Measurements from ENCODE around the gene UGT8.

The UGT8 gene

DNA sequence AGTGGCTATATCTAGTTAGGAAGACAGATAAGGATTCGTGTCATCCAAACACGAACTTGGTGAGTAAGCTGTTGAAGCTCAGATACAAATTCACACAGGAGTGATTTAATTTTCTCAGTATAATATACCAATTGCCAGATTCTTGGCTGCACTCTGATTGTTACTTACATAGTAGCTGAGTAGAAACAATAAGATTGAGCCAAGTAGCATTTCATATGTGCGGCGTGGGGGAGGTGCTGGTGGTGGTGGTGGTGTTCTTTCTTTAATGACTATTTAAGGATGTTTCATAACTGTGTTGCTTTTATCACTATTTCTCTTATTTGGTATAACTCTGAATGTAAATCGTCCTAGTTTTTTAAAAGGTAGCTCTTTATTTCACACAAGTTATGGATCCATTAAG is 102.9 kb downstream of the UGT8 start:
- H3K27me3 ChIP-seq (ENCODE audit: control insufficient read depth, insufficient read depth, low read length): no peaks in the 10 kb centered on the region
- no peaks in the 10 kb centered on the region for H3K36me3 ChIP-seq (ENCODE audit: control insufficient read depth, low read depth, low read length)
- no peak overlapping the region for H3K27ac ChIP-seq (ENCODE audit: low read length)
- H3K4me1 ChIP-seq (ENCODE audit: control insufficient read depth, low read depth, low read length): no peaks in the 10 kb centered on the region
- H3K4me3 ChIP-seq (ENCODE audit: low read length): no peak overlapping the region
- H3K9me3 ChIP-seq (ENCODE audit: control insufficient read depth, low read depth, low read length): no peaks in the 10 kb centered on the region
- H3K9ac ChIP-seq (ENCODE audit: low read length): no peak overlapping the region

DNA sequence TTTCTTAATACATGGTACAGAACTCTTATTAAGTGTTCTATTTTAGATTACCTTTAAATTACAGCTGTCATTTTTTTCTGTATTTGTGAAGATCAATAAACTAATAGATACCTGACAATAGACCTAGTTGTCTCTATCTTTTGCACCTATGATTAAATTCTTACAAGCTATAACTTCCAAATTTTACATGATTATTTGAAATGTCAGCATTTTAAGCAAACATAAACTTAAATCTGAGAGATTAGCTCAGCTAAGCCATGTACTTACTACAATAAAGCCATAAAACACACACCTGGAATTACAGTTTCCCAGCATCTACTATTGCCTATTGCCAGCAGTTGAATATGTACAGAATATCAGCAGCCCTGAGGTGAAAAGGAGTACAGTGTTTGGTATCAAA is 118.8 kb downstream of the UGT8 start:
- H3K4me1 ChIP-seq (ENCODE audit: control insufficient read depth, low read depth, low read length): peaks cover 6% of the 10 kb centered on the region
- no peak overlapping the region for H3K9ac ChIP-seq (ENCODE audit: low read length)
- H3K27ac ChIP-seq (ENCODE audit: low read length): no peak overlapping the region
- H3K9me3 ChIP-seq (ENCODE audit: control insufficient read depth, low read depth, low read length): no peaks in the 10 kb centered on the region
- no peaks in the 10 kb centered on the region for H3K27me3 ChIP-seq (ENCODE audit: control insufficient read depth, insufficient read depth, low read length)
- no peaks in the 10 kb centered on the region for H3K36me3 ChIP-seq (ENCODE audit: control insufficient read depth, low read depth, low read length)
- H3K4me3 ChIP-seq (ENCODE audit: low read length): no peak overlapping the region

DNA sequence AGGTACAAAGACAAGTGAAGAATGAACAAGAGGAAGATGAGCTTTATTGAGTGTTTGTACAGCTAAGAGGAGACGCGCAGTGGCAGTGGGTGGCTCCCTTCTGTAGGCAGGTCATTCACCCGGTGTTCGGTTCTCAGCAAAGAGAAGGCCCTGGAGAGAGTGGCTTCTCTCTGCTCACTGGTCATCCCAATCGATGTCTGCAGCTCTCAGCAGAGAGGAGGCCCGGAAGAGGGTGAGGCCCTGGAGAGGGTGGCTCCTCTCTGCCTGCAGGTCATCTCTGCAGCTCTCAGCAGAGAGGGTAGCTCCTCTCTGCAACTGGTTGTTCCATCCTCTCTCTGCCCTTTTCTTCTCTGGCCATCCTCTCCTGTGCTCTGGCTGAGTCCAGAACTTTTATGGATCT is 126.5 kb downstream of the UGT8 start:
- no peak overlapping the region for H3K9ac ChIP-seq (ENCODE audit: low read length)

DNA sequence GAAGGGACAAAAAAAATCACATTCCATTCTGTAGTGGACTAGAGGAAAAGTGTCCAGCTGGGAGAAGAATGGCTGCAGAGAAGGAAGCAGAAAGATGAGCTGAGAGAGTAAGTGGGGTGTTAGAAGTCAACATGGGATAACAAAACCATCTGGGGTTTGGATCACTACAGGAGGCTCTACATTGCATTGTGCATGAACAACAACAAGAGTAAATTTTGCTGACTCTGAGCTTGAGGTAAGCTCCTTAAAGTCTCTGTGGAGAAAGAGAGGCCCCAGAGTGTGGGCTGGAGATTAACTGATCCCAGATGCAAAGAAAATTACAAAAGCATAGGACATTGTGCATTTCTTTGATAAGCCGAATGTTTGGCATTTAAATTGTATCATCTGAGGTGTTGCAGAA is 128.9 kb downstream of the UGT8 start:
- Histone ChIP-seq H3K4me3 (ENCODE audit: low read length) (no peak overlapping the region), H3K27me3 (ENCODE audit: control insufficient read depth, insufficient read depth, low read length) (no peaks in the 10 kb centered on the region), H3K36me3 (ENCODE audit: control insufficient read depth, low read depth, low read length) (no peaks in the 10 kb centered on the region)

More for the DNA sequence above, 126.5 kb downstream of the UGT8 start:
- Histone ChIP-seq H3K27ac (ENCODE audit: low read length) (no peak overlapping the region), H3K36me3 (ENCODE audit: control insufficient read depth, low read depth, low read length) (no peaks in the 10 kb centered on the region), H3K27me3 (ENCODE audit: control insufficient read depth, insufficient read depth, low read length) (no peaks in the 10 kb centered on the region), H3K9me3 (ENCODE audit: control insufficient read depth, low read depth, low read length) (no peaks in the 10 kb centered on the region), H3K4me1 (ENCODE audit: control insufficient read depth, low read depth, low read length) (peaks cover 26% of the 10 kb centered on the region), H3K4me3 (ENCODE audit: low read length) (no peak overlapping the region)

More for the DNA sequence above, 128.9 kb downstream of the UGT8 start:
- no peak overlapping the region for H3K27ac ChIP-seq (ENCODE audit: low read length)
- H3K9me3 ChIP-seq (ENCODE audit: control insufficient read depth, low read depth, low read length): no peaks in the 10 kb centered on the region
- no peak overlapping the region for H3K9ac ChIP-seq (ENCODE audit: low read length)
- peaks cover 21% of the 10 kb centered on the region for H3K4me1 ChIP-seq (ENCODE audit: control insufficient read depth, low read depth, low read length)

Measured in iPS-18a (cell line).